HepG2 (cell line): ENCODE results near the gene MREG. TPM values are rescaled to one million over a fixed set of nuclear protein-coding genes. Genes with fewer than 3 reads are reported as not detected.

ENCODE experiments used
- CEBPB ChIP-seq: IDR thresholded peaks from 2 replicates; pipeline ENCODE4 v1.6.1; 2011; ENCODE audit warnings: low read depth, low read length, improper control_type of control experiment, borderline replicate concordance
- DPF2 ChIP-seq: sonication (generic); formaldehyde crosslinking; IDR thresholded peaks from 2 replicates; pipeline ENCODE4 v1.4.0; 2020; ENCODE audit warnings: mild to moderate bottlenecking, low read depth, missing genetic modification reagents, borderline replicate concordance
- ETS1 ChIP-seq: sonication (generic); formaldehyde crosslinking; IDR thresholded peaks from 2 replicates; pipeline ENCODE4 v1.4.0; 2020; ENCODE audit warnings: missing genetic modification reagents
- GATA4 ChIP-seq: sonication (generic); IDR thresholded peaks from 2 replicates; pipeline ENCODE4 v1.6.1; 2016; ENCODE audit warnings: antibody characterized with exemption, low read depth, borderline replicate concordance
- NFAT5 ChIP-seq: sonication (generic); formaldehyde crosslinking; IDR thresholded peaks from 2 replicates; pipeline ENCODE4 v1.4.0; 2020; ENCODE audit warnings: missing genetic modification reagents
- NR2F1 ChIP-seq, 2 experiments: fragments of 450-650 bp in 1 of 2; formaldehyde crosslinking in 1 of 2; IDR thresholded peaks; 2 replicates each; pipeline versions ENCODE4 v1.5.0 to v1.6.1; 2016 to 2020; ENCODE audit warnings: mild to moderate bottlenecking in 1 of 2, missing compliant biosample characterization in 1 of 2, missing genetic modification reagents in 1 of 2, moderate library complexity in 1 of 2
- NR2F2 ChIP-seq: IDR thresholded peaks from 2 replicates; pipeline ENCODE4 v1.6.1; 2012; ENCODE audit warnings: low read depth, inconsistent platforms, borderline replicate concordance
- RXRA ChIP-seq: sonication (generic); formaldehyde crosslinking; IDR thresholded peaks from 2 replicates; pipeline ENCODE4 v1.5.1; 2020; ENCODE audit warnings: missing genetic modification reagents
- SYNCRIP ChIP-seq: fragments of 200-400 bp; formaldehyde crosslinking; IDR thresholded peaks from 2 replicates; pipeline ENCODE4 v1.6.1; 2018; ENCODE audit warnings: mild to moderate bottlenecking, low read depth, low read length; ENCODE audit not compliant: insufficient read depth
- ZNF12 ChIP-seq: sonication (generic); formaldehyde crosslinking; IDR thresholded peaks from 2 replicates; pipeline ENCODE4 v1.5.0; 2020; ENCODE audit warnings: missing genetic modification reagents
- ZNF260 ChIP-seq: sonication (generic); formaldehyde crosslinking; IDR thresholded peaks from 2 replicates; pipeline ENCODE4 v1.4.0; 2020; ENCODE audit warnings: missing genetic modification reagents, low read depth, mild to moderate bottlenecking, borderline replicate concordance
- ZNF30 ChIP-seq: sonication (generic); formaldehyde crosslinking; IDR thresholded peaks from 2 replicates; pipeline ENCODE4 v1.5.0; 2020; ENCODE audit warnings: mild to moderate bottlenecking, missing genetic modification reagents
- polyA plus RNA-seq, 8 experiments: library from polyadenylated mRNA; depleted of rRNA in 3 of 8; stranded (reverse) in 7 of 8; unstranded in 1 of 8; fragments of >200 nt; fragmentation: Illumina TruSeq in 4 of 8; extraction: Trizol in 4 of 8; gene quantifications; 2 replicates each; pipeline versions ENCODE4 v1.2.1 to v1.2.3, GENCODE V29; 2011 to 2016; ENCODE audit warnings: low read depth in 4 of 8, missing spikeins in 1 of 8, mixed read lengths in 1 of 8; ENCODE audit not compliant: insufficient read depth in 1 of 8
- total RNA-seq, 5 experiments: library from RNA; depleted of rRNA; stranded (reverse); fragments of >200 nt; fragmentation: Illumina TruSeq; extraction: Trizol; gene quantifications; 2 replicates each; pipeline ENCODE4 v1.2.3, GENCODE V29; 2016; ENCODE audit warnings: low read depth in 1 of 5

Gene MREG
- total and polyA plus RNA-seq, 2 of the 13 experiments (the other 11 are each of a cell fraction or from before 2014, with no cell fraction given), result 7.5 to 23.3 TPM

- TF ChIP-seq ETS1 (no peak), CEBPB (no peak), NR2F2 (no peak), ZNF260 (CRISPR knock-in tag) (no peak), DPF2 (CRISPR knock-in tag) (no peak), NR2F1 (CRISPR knock-in tag; IDR thresholded peaks at IDR 0.05) (no peak), ZNF30 (no peak), SYNCRIP (no peak), NFAT5 (no peak), RXRA (no peak), ZNF12 (CRISPR knock-in tag) (no peak), GATA4 (no peak)
Measured at GRCh38 chr2:215898363-215898762, 115.0 kb downstream of the MREG start (continued).
